ENCODE measurements around the gene PRAC2.

PRAC2 gene

DNA sequence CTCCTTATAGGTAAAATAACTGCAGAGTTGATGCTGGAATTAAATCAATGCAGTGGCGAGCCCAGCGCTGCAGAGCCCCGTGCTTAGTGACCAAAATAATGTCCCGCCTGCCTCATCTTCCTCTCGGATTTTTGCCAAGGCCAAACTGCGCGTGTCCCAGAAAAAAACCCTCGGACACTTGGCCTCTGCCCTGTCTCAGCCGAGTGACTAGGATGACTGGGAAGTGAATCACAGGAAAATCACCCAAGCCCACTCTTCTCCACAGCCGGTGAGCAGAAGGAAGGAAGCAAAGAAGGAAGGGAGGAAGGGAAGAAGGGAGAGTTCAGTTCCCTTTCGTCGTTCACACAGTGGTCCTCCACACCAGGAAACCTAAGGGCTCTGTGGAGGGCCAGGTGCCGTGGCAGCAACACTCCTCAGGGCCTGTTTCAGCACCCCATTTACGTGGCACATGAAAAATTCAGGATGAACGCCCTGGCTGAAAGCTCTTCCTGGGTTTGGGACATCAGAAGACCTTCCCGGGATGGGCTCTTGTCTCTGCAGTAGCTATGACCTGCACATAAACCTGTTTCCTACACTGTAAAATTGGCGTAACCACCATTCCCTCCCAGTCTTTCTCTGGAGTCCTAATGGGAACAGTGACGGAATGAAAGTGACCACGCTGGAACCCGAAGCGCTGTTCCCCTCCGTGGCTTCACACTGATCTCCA lies 31.0 kb downstream of the PRAC2 start:
- no peak for DNase-seq (ENCODE audit: low read depth in 1 of 2, low spot score in 1 of 2)

DNA sequence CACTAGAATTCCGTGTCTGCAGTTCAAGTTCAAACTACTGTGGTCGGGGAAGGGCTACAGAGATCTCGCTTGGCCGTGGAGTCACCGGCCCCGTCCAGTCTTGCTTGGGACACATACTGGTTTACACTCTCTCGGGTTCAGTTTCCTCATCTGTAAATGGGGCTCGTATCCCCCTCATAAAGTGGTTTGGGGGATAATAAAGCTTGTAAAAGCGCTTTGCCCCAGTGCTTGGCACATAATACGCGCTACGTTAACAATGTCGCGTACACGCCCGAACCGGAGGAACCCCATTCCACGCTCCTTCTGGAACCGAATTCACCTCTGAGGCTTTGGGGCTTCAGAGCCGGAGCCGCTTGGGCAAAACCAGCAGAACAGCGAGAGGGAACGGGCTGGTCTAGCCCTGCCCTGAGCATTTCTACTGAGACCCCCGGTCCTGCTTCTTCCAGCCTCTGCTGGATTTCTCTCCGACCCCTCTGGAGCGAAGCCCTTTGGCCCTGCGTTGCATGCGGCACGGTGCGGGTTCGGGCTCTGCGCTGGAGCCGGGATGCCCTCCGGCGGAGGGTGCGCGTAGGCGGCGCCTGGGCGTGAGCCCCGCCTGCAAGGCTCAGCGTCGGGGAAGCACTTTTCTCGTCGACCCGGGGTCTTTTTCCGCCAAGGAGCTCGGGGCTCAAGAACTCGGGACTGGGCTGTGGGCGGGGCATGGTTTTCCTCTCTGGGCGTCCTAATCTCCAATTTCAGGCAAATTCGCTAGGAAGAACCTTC lies 31.7 kb downstream of the PRAC2 start:
- no peak for DNase-seq (ENCODE audit: low read depth in 1 of 2, low spot score in 1 of 2)

DNA sequence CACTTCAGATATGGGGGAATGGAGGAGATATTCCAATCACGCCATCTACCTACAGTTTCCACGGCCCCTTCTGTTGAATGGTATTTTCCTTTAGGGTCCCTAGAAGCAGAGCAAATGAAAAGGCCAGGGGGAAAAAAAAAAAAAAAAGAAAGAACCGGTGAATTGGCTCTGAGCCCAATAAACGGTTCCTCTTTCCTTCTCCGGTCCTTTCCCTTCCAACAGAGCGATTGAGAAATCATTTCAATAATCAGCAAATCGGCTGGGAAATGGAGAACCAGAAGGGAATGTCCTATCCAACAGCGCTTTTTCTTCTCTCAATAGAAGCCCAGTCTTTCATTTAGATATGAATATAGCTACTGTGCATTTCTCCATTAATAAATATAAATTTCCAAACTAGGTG lies 32.4 kb downstream of the PRAC2 start:
- DNase-seq (ENCODE audit: low read depth in 1 of 2, low spot score in 1 of 2) = no peak

DNA sequence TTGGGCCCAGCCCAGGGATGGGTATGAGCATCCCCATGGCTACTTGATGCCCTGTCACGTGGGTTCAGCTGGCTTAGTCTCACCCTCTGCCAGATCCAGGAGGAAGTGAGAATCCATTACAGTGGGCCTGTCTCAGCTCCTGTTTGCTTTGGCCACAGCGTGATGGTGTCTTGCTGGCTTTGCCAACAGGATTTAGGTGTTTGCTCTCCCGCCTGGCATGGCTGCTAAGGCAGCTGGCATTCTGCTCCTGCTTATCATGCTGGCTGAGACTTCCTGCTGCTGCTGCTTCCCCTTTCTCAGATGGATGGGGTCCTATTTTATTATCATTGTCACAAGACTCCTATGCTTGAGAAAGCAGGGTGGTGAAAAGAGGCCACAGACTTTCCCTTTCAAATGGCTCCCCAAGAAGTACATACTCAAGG lies 33.9 kb downstream of the PRAC2 start:
- DNase-seq (ENCODE audit: low read depth in 1 of 2, low spot score in 1 of 2) = no peak

DNA sequence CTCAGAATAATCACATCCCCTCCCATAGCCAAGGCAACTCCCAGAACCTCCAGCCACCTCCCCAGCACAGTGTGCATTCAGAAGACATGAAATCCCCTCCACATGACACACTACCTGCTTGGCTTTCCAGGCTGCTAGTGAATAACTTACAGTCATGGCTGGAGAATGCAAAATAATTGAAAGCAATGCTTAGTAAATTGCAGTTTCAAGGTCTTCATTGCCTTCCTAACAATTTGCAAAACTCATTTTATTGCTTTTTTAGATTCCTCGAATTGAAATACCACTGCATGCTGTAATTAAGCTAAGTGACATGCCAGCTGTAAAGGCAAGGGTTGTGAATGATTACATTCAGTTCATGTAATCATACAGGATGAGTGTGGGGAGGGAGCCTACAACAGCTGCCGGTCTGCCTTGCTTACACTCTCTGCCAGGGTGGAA lies 34.6 kb downstream of the PRAC2 start:
- DNase-seq (ENCODE audit: low read depth in 1 of 2, low spot score in 1 of 2) = no peak

DNA sequence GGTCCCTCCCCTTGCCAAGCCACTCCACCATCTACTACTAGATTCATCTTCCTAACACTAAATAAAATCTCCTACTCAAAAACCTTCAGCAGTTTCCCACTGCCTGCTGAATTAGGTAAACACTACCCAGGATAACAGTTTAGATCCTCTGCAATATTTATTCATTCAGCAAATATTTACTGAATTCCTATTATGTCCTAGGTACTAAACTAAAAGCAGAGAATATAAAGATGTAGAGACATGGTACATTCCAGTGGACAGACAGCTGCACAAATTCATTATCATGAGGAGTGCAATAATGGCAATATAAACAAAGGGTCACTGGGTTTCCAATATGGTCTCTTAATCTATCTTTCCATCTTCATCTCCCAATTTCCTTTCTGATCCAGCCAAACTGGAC lies 36.3 kb downstream of the PRAC2 start:
- no peak for DNase-seq (ENCODE audit: low read depth in 1 of 2, low spot score in 1 of 2)

DNA sequence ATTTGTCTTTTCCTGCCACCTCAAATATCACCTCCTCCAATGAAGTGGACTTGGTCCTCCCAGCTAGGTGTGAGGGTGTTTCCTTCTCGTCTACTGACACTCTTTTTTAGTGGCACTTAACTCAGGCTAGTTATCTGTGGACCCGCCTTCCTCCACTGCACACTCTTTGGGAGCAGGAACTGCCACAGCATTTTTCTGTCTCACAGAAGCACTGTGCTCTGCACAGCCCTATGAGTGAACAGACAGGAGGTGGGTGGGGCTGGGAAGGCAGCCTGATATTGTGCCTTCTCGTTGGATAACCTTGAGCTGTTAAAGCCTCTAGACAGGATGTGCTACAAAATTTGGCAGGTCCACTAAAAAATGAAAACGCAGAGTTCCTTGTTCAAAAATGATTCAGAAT lies 37.4 kb downstream of the PRAC2 start:
- DNase-seq (ENCODE audit: low read depth in 1 of 2, low spot score in 1 of 2) = no peak

DNA sequence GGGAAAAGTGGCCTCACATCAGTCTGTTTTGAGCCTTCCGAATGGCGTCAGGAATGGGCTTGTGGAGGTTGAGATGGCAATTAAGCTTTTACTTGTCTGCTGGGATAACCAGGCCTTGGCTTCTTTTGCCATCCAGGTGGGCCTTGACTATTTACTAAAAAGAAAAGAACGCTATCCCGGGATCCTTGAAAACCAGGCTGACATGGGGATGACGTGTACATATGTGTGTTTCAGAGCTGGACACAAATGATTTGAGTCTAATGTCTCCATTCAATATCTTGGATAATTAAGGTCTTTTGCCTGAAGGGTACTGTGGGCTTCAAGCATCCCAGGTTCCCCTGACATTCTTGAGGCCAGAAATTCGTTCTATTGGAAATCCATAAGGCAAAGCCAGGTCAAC lies 38.1 kb downstream of the PRAC2 start:
- no peak for DNase-seq (ENCODE audit: low read depth in 1 of 2, low spot score in 1 of 2)

DNA sequence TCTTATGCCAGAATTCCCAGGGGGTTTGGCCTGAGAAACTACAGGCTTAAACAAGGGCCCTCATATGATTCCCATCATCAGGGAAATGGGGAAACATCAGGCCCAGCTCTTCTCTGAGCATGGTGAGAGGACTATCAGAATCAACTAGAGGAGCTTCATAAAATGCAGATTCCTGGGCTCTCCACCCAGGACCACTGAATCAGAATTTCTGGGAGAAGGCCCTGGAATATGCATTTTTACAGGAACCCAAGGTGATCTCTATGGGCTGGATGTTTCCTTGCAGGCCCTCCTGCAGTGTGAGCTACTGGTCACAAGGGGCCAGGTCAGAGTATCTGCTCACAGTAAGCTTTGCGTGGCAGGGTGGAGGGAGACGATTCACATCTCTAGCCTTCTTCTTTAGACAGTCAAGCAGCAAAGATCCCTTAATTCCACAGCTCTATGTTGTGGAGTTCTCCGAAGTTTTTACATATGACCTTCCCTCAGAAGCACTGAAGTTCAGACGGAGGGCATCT lies 44.3 kb downstream of the PRAC2 start:
- DNase-seq (ENCODE audit: low read depth in 1 of 2, low spot score in 1 of 2) = no peak

DNA sequence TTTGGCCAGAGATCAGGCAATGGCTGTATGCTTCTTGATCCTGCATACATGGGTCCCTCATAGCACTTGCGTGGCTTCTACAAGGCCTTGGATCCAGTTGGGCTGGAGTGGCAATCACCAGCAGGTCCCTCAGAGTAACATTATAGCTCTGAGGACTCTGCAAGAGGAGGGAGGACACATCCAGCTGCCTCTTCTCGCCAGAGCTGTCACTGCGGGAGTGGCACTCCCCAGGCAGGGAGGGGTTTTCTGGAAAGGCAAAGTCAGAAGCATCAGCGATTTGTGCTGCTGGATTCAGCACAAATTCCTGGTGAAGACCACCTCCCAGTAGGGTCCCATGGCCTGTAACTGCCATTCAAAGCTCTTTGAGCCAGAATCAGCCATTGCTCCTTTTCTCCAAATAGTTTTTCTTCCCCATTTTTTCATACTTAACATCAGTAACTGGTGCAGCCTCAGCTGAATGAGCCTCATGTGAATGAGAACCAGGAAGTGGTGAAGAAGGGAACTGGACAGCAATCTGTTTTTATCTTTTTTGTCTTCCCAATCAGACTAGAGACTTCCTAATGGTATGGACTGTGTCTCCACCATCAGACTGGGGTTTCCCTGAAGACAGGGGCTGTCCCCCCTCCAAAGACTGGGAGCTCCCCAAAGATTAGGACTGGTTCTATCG lies 46.2 kb downstream of the PRAC2 start:
- DNase-seq (ENCODE audit: low read depth in 1 of 2, low spot score in 1 of 2) = no peak

DNA sequence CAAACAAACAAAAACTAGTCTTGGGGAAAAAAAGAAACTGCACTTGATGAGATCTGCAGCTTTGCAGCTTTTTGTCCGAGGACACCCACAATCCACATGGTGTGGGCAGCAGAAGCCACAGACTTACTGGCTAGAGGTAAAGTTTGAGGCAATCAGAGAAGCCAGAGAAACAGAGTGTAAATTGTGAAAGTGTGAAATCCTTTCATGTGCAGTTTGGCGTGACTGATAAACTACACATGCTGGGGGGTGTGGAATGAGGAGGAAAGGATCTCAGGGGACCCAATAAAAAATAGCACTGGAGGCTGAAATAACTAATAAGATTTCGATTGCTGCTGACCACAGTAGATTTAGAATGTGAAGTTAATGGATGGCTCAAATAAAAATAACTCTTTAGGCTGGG lies 48.0 kb downstream of the PRAC2 start:
- no peak for DNase-seq (ENCODE audit: low read depth in 1 of 2, low spot score in 1 of 2)

DNA sequence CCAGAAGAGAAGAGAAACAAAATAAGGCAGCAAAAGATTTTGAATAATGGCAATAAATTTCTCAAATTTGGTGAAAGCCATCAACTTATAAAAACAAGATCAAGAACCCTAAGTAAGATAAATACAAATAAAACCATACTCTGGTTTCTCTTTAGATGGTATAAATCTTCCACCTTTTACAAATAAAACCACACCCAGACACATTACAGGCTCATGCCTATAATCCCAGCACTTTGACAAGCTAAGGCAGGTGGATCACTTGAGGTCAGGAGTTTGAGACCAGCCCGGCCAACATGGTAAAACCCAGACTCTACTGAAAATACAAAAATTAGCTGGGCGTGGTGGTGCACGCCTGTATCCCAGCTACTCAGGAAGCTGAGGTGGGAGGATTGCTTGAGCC lies 50.3 kb downstream of the PRAC2 start:
- no peak for DNase-seq (ENCODE audit: low read depth in 1 of 2, low spot score in 1 of 2)
